Karpas-422 (cell line): ENCODE measurements around the gene SLC10A6. TPM values are rescaled to one million over a fixed set of nuclear protein-coding genes. Genes with fewer than 3 reads are reported as not detected.

ENCODE experiments used
- DNase-seq: peaks from one replicate; pipeline ENCODE4 v3.0.0-alpha.2; 2015
- H2AFZ ChIP-seq: fragments of 200-600 bp; sonication (generic); 2 replicates; pipeline ENCODE4 v1.6.1; 2014; ENCODE audit warnings: antibody characterized with exemption, low read length, mixed read lengths
- H3K27ac ChIP-seq: fragments of 200-600 bp; sonication (generic); 2 replicates; pipeline ENCODE4 v1.5.1; 2014; ENCODE audit warnings: mild to moderate bottlenecking, low read length, moderate library complexity
- H3K27me3 ChIP-seq: fragments of 200-600 bp; sonication (generic); 2 replicates; pipeline ENCODE4 v1.6.1; 2014; ENCODE audit warnings: low read length, mixed read lengths
- H3K36me3 ChIP-seq: fragments of 200-600 bp; sonication (generic); 2 replicates; pipeline ENCODE4 v1.6.1; 2014; ENCODE audit warnings: low read length, mixed read lengths; ENCODE audit not compliant: insufficient read depth
- H3K4me1 ChIP-seq: fragments of 200-600 bp; sonication (generic); 2 replicates; pipeline ENCODE4 v1.6.1; 2014; ENCODE audit warnings: mild to moderate bottlenecking, low read length, mixed read lengths
- H3K4me2 ChIP-seq: fragments of 200-600 bp; sonication (generic); 2 replicates; pipeline ENCODE4 v1.6.1; 2014; ENCODE audit warnings: low read length, low read depth, mild to moderate bottlenecking; ENCODE audit not compliant: poor library complexity, severe bottlenecking
- H3K4me3 ChIP-seq: fragments of 200-600 bp; sonication (generic); 2 replicates; pipeline ENCODE4 v1.5.1; 2014; ENCODE audit warnings: mild to moderate bottlenecking, antibody characterized with exemption, low read length, mixed read lengths
- H3K79me2 ChIP-seq: fragments of 200-600 bp; sonication (generic); 2 replicates; pipeline ENCODE4 v1.6.1; 2014; ENCODE audit warnings: mild to moderate bottlenecking, low read length, mixed read lengths
- H3K9ac ChIP-seq: fragments of 200-600 bp; sonication (generic); 2 replicates; pipeline ENCODE4 v1.6.0; 2014; ENCODE audit warnings: low read length
- H3K9me2 ChIP-seq: fragments of 200-600 bp; sonication (generic), shearing (Covaris generic); replicated peaks from 2 replicates; pipeline ENCODE4 v1.6.0; 2014; ENCODE audit warnings: mild to moderate bottlenecking, low read length, moderate library complexity; ENCODE audit not compliant: insufficient read depth
- H3K9me3 ChIP-seq: fragments of 300-700, 200-600 bp; sonication (generic); 2 replicates; pipeline ENCODE4 v1.6.1; 2014; ENCODE audit warnings: low read length, mixed read lengths
- H4K20me1 ChIP-seq: fragments of 200-600 bp; sonication (generic); 2 replicates; pipeline ENCODE4 v1.6.1; 2014; ENCODE audit warnings: mild to moderate bottlenecking, antibody characterized with exemption, low read length, low read depth; ENCODE audit not compliant: insufficient read depth
- total RNA-seq: library from RNA; depleted of rRNA; stranded (reverse); fragments of >200 nt; shearing (Covaris generic); gene quantifications from 2 replicates; pipeline ENCODE4 v1.2.3, GENCODE V29; 2014; ENCODE audit warnings: low replicate concordance

Gene SLC10A6
- total RNA-seq, 1 experiment from 2014 or later, result not detected

- no peaks in the 10 kb centered on the region for H3K79me2 ChIP-seq
- H3K4me3 ChIP-seq, result no peak overlapping the region
- DNase-seq, result no peak
- no peaks in the 10 kb centered on the region for H3K9me3 ChIP-seq
- H3K27me3 ChIP-seq, result no peaks in the 10 kb centered on the region
- no peak overlapping the region for H3K4me2 ChIP-seq
- H2AFZ ChIP-seq, result no peak overlapping the region
- H4K20me1 ChIP-seq, result no peaks in the 10 kb centered on the region
- no peak overlapping the region for H3K27ac ChIP-seq
- no peak overlapping the region for H3K9ac ChIP-seq
- no peaks in the 10 kb centered on the region for H3K9me2 ChIP-seq
- no peaks in the 10 kb centered on the region for H3K36me3 ChIP-seq
- H3K4me1 ChIP-seq, result no peaks in the 10 kb centered on the region
These were observed 27.0 kb downstream of the SLC10A6 start for GRCh38 chr4:86822136-86822535.

DNA sequence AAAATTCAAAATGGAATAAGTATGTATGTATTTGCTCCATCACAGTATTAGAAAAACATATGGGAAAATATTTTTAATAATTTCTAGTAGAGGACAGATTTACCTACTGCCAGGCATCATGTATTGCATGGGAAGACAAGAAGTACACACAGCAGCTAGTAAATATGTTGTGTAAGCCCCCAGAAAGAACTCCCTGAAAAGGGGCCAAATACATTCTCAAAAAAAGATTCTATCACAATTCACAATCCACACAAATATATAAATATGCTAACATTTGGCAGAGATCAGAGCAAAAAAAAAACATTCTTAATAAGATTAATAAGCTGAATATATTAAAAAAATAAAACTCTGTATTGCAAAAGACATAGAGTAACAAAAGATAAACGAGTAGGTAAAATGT is 28.0 kb downstream of the SLC10A6 start:
- no peak overlapping the region for H2AFZ ChIP-seq
- no peak overlapping the region for H3K27ac ChIP-seq
- no peak overlapping the region for H3K9ac ChIP-seq

DNA sequence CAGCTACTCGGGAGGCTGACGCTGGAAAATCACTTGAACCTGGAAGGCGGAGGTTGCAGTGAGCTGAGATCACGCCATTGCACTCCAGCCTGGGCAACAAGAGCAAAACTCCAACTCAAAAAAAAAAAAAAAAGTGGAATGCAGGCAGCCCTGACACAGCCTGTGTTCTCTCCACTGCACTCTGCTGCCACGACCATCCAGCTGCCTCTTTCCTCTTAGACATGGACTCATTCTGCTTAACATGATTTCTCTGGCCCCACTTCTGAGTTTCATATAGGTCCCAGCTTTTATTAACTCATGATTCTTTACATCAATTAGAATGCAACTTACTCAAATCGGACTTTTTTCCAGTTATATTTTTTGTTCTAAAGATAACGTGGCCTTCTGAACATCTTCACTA is 29.6 kb downstream of the SLC10A6 start:
- no peak overlapping the region for H2AFZ ChIP-seq
- no peaks in the 10 kb centered on the region for H3K79me2 ChIP-seq
- no peaks in the 10 kb centered on the region; the same call in 1 of the 2 replicates for H3K27me3 ChIP-seq
- no peaks in the 10 kb centered on the region for H4K20me1 ChIP-seq
- no peak overlapping the region for H3K27ac ChIP-seq
- H3K36me3 ChIP-seq, result no peaks in the 10 kb centered on the region
- no peaks in the 10 kb centered on the region for H3K9me2 ChIP-seq
- H3K4me3 ChIP-seq, result no peak overlapping the region
- H3K9ac ChIP-seq, result no peak overlapping the region
- H3K4me2 ChIP-seq, result no peak overlapping the region
- no peaks in the 10 kb centered on the region for H3K4me1 ChIP-seq
- H3K9me3 ChIP-seq, result peaks cover 5% of the 10 kb centered on the region; the same call in 1 of the 2 replicates
- no peak for DNase-seq

More for the DNA sequence above, 28.0 kb downstream of the SLC10A6 start:
- no peaks in the 10 kb centered on the region for H3K36me3 ChIP-seq
- peaks cover under 1% of the 10 kb centered on the region; the same call in 1 of the 2 replicates for H3K9me3 ChIP-seq
- DNase-seq, result no peak
- no peaks in the 10 kb centered on the region for H3K79me2 ChIP-seq
- H3K4me2 ChIP-seq, result no peak overlapping the region
- H3K27me3 ChIP-seq, result no peaks in the 10 kb centered on the region; the same call in 1 of the 2 replicates
- H3K4me1 ChIP-seq, result no peaks in the 10 kb centered on the region
- H3K9me2 ChIP-seq, result no peaks in the 10 kb centered on the region
- no peak overlapping the region for H3K4me3 ChIP-seq
- H4K20me1 ChIP-seq, result no peaks in the 10 kb centered on the region

GRCh38 chr4:86818841-86819240 is 30.3 kb downstream of the SLC10A6 start:
- H4K20me1 ChIP-seq, result no peaks in the 10 kb centered on the region
- H3K36me3 ChIP-seq, result no peaks in the 10 kb centered on the region
- H3K27ac ChIP-seq, result no peak overlapping the region
- no peaks in the 10 kb centered on the region; the same call in 1 of the 2 replicates for H3K27me3 ChIP-seq
- no peak overlapping the region for H3K9ac ChIP-seq
- H2AFZ ChIP-seq, result no peak overlapping the region
- H3K4me3 ChIP-seq, result no peak overlapping the region
- H3K9me2 ChIP-seq, result no peaks in the 10 kb centered on the region
- DNase-seq, result no peak
- no peak overlapping the region for H3K4me2 ChIP-seq
- no peaks in the 10 kb centered on the region for H3K79me2 ChIP-seq
- H3K4me1 ChIP-seq, result no peaks in the 10 kb centered on the region
- peaks cover 5% of the 10 kb centered on the region; the same call in 1 of the 2 replicates for H3K9me3 ChIP-seq

DNA sequence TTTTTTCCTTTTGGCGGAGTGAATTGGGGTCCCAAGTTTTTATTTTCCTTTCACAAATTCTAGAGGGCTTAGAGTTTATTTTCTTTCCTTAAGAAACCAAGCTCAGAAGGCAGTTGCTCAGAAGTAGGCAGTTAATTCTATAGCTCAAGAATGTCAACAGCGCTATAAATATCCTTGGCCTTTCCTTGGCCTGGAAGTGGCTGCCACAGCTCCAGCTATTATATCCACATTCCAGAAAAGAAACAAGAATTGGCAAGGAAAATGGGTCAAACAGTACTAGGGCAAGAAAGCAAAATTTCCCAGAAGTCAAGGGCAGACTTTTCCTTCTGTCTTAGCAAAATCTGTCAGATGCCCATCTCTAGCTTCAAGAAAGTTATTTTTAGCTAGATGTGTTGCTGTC is 31.0 kb downstream of the SLC10A6 start:
- H2AFZ ChIP-seq, result no peak overlapping the region
- no peaks in the 10 kb centered on the region for H3K9me2 ChIP-seq
- no peaks in the 10 kb centered on the region; the same call in 1 of the 2 replicates for H3K27me3 ChIP-seq
- no peak for DNase-seq
- no peak overlapping the region for H3K4me2 ChIP-seq
- no peaks in the 10 kb centered on the region for H3K4me1 ChIP-seq
- H3K36me3 ChIP-seq, result no peaks in the 10 kb centered on the region
- H4K20me1 ChIP-seq, result no peaks in the 10 kb centered on the region
- no peak overlapping the region for H3K27ac ChIP-seq
- H3K9ac ChIP-seq, result no peak overlapping the region
- H3K79me2 ChIP-seq, result no peaks in the 10 kb centered on the region
- no peak overlapping the region for H3K4me3 ChIP-seq
- peaks cover 5% of the 10 kb centered on the region; the same call in 1 of the 2 replicates for H3K9me3 ChIP-seq

DNA sequence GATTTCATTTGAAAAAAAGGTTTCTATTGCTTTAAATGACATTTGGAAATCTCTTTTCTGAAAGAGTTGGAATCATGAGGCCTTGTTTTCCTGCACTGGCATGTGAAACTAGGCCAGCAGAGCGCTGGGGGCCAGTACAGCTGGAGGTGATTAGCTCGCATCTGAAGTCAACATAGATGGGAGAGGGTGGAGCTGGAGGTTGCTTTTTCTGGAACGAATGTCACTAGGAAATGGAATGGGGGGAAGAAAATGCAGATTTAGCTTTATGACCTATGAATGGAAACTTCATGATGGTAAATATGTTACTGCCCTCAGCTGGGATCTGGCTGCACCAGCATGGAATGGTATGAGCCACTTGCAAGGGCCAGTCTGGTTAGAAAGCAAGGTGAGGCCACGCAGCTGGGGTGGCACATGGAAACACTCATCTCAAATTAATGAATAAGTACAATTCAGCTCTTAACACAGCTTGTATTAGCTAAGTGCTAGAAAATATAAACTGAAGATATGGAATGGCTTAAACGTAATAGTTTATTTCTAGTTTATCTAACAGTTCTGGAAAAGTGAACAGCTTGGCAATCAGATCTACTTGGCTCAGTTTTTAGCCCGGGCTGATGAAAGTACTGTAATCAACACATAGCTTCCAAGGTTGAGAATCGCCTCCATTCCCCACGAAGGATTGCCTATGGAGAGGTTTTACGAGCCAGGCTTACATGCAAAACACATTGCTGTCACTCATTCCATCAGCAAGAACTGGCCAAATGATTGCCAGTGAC is 32.5 kb downstream of the SLC10A6 start:
- no peaks in the 10 kb centered on the region for H3K4me1 ChIP-seq
- no peaks in the 10 kb centered on the region for H4K20me1 ChIP-seq
- no peak overlapping the region for H3K4me2 ChIP-seq
- H3K4me3 ChIP-seq, result no peak overlapping the region
- H3K36me3 ChIP-seq, result no peaks in the 10 kb centered on the region
- no peak overlapping the region for H3K27ac ChIP-seq
- H3K79me2 ChIP-seq, result no peaks in the 10 kb centered on the region
- peaks cover 5% of the 10 kb centered on the region; the same call in 1 of the 2 replicates for H3K9me3 ChIP-seq
- DNase-seq, result no peak
- no peak overlapping the region for H2AFZ ChIP-seq
- H3K27me3 ChIP-seq, result no peaks in the 10 kb centered on the region; the same call in 1 of the 2 replicates
- H3K9ac ChIP-seq, result no peak overlapping the region
- H3K9me2 ChIP-seq, result no peaks in the 10 kb centered on the region

- H3K36me3 ChIP-seq, result no peaks in the 10 kb centered on the region
- no peak overlapping the region for H3K27ac ChIP-seq
- no peak for DNase-seq
- no peaks in the 10 kb centered on the region for H3K9me2 ChIP-seq
- H2AFZ ChIP-seq, result no peak overlapping the region
- H4K20me1 ChIP-seq, result no peaks in the 10 kb centered on the region
- no peak overlapping the region for H3K4me3 ChIP-seq
- H3K4me1 ChIP-seq, result no peaks in the 10 kb centered on the region
- H3K4me2 ChIP-seq, result no peak overlapping the region
- peaks cover 5% of the 10 kb centered on the region; the same call in 1 of the 2 replicates for H3K9me3 ChIP-seq
- no peaks in the 10 kb centered on the region; the same call in 1 of the 2 replicates for H3K27me3 ChIP-seq
- H3K79me2 ChIP-seq, result no peaks in the 10 kb centered on the region
- no peak overlapping the region for H3K9ac ChIP-seq
These were observed 33.5 kb downstream of the SLC10A6 start for GRCh38 chr4:86815653-86816052.

DNA sequence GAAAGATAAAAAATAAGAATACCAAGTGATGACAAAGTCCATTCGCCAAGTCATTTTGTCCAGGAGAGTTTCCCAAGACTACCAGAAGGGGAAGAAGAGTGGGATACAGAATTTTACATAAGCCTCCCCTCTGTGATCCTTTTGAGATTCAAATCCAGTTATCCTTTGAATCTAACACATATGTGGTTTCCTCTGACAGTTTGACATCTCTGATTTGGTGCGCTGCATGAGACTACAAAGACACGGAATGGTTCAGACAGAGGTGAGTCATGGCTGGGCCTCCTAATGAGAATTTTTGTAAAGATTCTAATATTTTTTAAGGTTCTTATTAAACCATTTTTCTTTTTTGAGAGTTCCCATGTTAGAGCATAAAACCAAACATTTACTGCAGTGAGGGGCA is 38.3 kb downstream of the SLC10A6 start:
- H4K20me1 ChIP-seq, result no peaks in the 10 kb centered on the region
- DNase-seq, result no peak

More for the DNA sequence above, 38.3 kb downstream of the SLC10A6 start:
- Histone ChIP-seq H3K36me3 (no peaks in the 10 kb centered on the region), H3K4me2 (no peak overlapping the region), H3K9ac (no peak overlapping the region), H3K9me2 (no peaks in the 10 kb centered on the region), H3K9me3 (peaks cover 2% of the 10 kb centered on the region; the same call in 1 of the 2 replicates), H3K79me2 (no peaks in the 10 kb centered on the region), H3K4me1 (no peaks in the 10 kb centered on the region), H3K27me3 (no peaks in the 10 kb centered on the region; the same call in 1 of the 2 replicates), H3K4me3 (no peak overlapping the region), H2AFZ (no peak overlapping the region), H3K27ac (no peak overlapping the region)
